K562 (cell line): Measurements from ENCODE around the gene HDAC10. TPM values are rescaled to one million over a fixed set of nuclear protein-coding genes. Genes with fewer than 3 reads are reported as not detected.
A peak's percentile ranks its signal among the peaks of the same experiment; 100 is the strongest.

Source experiments
- BMI1 ChIP-seq: fragments of 150-350 bp; IDR thresholded peaks from 2 replicates; pipeline ENCODE4 v1.6.1; 2014; ENCODE audit warnings: low read length
- E2F5 ChIP-seq: sonication (generic); formaldehyde crosslinking; IDR thresholded peaks from 2 replicates; pipeline ENCODE4 v1.8.0; 2022; ENCODE audit warnings: mild to moderate bottlenecking, missing genetic modification reagents
- FOXJ3 ChIP-seq: sonication (generic); formaldehyde crosslinking; IDR thresholded peaks from 2 replicates; pipeline ENCODE4 v1.4.0; 2020; ENCODE audit warnings: mild to moderate bottlenecking, missing genetic modification reagents
- ILF3 ChIP-seq: fragments of 450-650 bp; IDR thresholded peaks from 2 replicates; pipeline ENCODE4 v1.6.1; 2018; ENCODE audit warnings: antibody characterized with exemption, mild to moderate bottlenecking, moderate library complexity, borderline replicate concordance
- MAX ChIP-seq: sonication (generic); formaldehyde crosslinking; IDR thresholded peaks from 2 replicates; pipeline ENCODE4 v1.9.0; 2022; ENCODE audit warnings: mild to moderate bottlenecking, missing genetic modification reagents
- NELFE ChIP-seq: IDR thresholded peaks from 2 replicates; pipeline ENCODE4 v1.6.1; 2011; ENCODE audit warnings: mild to moderate bottlenecking; ENCODE audit not compliant: insufficient read depth, insufficient read length
- NFYB ChIP-seq: IDR thresholded peaks from 2 replicates; pipeline ENCODE4 v1.6.1; 2011; ENCODE audit warnings: mild to moderate bottlenecking, moderate library complexity; ENCODE audit not compliant: insufficient read length; ENCODE audit errors: extremely low read depth
- NR2F6 ChIP-seq: fragments of 450-650 bp; formaldehyde crosslinking; IDR thresholded peaks from 2 replicates; pipeline ENCODE4 v1.4.0; 2020; ENCODE audit warnings: mild to moderate bottlenecking
- POLR2G ChIP-seq: fragments of 200-400 bp; formaldehyde crosslinking; IDR thresholded peaks from 2 replicates; pipeline ENCODE4 v1.6.1; 2017; ENCODE audit warnings: low read depth, mild to moderate bottlenecking, antibody characterized with exemption, low read length, moderate library complexity
- RAD21 ChIP-seq, 2 experiments: fragments of 250-450 bp in 1 of 2; fragments of 450-650 bp in 1 of 2; sonication (Bioruptor Pico) in 1 of 2; formaldehyde crosslinking in 1 of 2; IDR thresholded peaks in 1 of 2; conservative IDR thresholded peaks in 1 of 2; 2 replicates each; pipeline versions ENCODE4 v1.4.0 to v1.8.0; 2020 to 2022; ENCODE audit warnings: mild to moderate bottlenecking in 2 of 2, moderate library complexity in 1 of 2
- RBBP5 ChIP-seq: fragments of 200-600 bp; sonication (generic); IDR thresholded peaks from 2 replicates; pipeline ENCODE4 v1.6.1; 2012; ENCODE audit warnings: borderline replicate concordance, mild to moderate bottlenecking, low read length, control low read depth, inconsistent platforms; ENCODE audit not compliant: insufficient read depth, poor library complexity, severe bottlenecking
- USF2 ChIP-seq: sonication (generic); formaldehyde crosslinking; IDR thresholded peaks from 2 replicates; pipeline ENCODE4 v1.5.0; 2020; ENCODE audit warnings: missing genetic modification reagents
- ZNF318 ChIP-seq, 2 experiments: fragments of 450-650 bp; IDR thresholded peaks; 2 replicates each; pipeline ENCODE4 v1.6.1; 2016; ENCODE audit warnings: mild to moderate bottlenecking in 2 of 2, borderline replicate concordance in 1 of 2, low read depth in 1 of 2, moderate library complexity in 1 of 2
- polyA plus RNA-seq, 8 experiments: library from polyadenylated mRNA; depleted of rRNA in 4 of 8; stranded (reverse) in 5 of 8; unstranded in 3 of 8; fragments of >200 nt; fragmentation: Nextera tagmentation in 2 of 8; fragmentation: Illumina TruSeq in 1 of 8; extraction: Ambion mirVana in 2 of 8; extraction: Trizol in 1 of 8; gene quantifications; 2 replicates each; pipeline versions ENCODE4 v1.2.1 to v1.2.3, GENCODE V29; 2011 to 2014; ENCODE audit warnings: inconsistent platforms in 1 of 8, missing spikeins in 1 of 8
- total RNA-seq, 7 experiments: library from RNA; depleted of rRNA in 6 of 7; stranded (reverse); fragments of >200 nt in 6 of 7; fragmentation: Illumina TruSeq in 2 of 7; extraction: Trizol in 2 of 7; gene quantifications; 2 replicates each; pipeline versions ENCODE4 v1.2.1 to v1.2.3, GENCODE V29; 2011 to 2021; ENCODE audit warnings: low replicate concordance in 1 of 7
- TF ChIP-seq, protein P1 (sequence below): sonication (generic); formaldehyde crosslinking; IDR thresholded peaks from 2 replicates; pipeline ENCODE4 v1.8.1; 2022; ENCODE audit warnings: missing genetic modification reagents
- TF ChIP-seq, protein P2 (sequence below): fragments of 250-450 bp; sonication (Bioruptor Pico); IDR thresholded peaks from 2 replicates; pipeline ENCODE4 v1.8.0; 2021; ENCODE audit warnings: moderate library complexity, mild to moderate bottlenecking, inconsistent platforms

HDAC10 gene
- total and polyA plus RNA-seq, 9 of the 15 experiments (the other 6 are each of a cell fraction or from before 2014, with no cell fraction given): 0.10 to 44.2 (median 6.5) TPM

GRCh38 chr22:50218996-50219727, 31.9 kb downstream of the HDAC10 start (continued):
- TF ChIP-seq, protein P1, sequence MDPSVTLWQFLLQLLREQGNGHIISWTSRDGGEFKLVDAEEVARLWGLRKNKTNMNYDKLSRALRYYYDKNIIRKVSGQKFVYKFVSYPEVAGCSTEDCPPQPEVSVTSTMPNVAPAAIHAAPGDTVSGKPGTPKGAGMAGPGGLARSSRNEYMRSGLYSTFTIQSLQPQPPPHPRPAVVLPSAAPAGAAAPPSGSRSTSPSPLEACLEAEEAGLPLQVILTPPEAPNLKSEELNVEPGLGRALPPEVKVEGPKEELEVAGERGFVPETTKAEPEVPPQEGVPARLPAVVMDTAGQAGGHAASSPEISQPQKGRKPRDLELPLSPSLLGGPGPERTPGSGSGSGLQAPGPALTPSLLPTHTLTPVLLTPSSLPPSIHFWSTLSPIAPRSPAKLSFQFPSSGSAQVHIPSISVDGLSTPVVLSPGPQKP (CRISPR knock-in tag): no peak
- TF ChIP-seq BMI1 (no peak), NR2F6 (CRISPR knock-in tag) (no peak), ZNF318 (IDR thresholded peaks at IDR 0.05; ENCODE audit: borderline replicate concordance in 1 of 2, low read depth in 1 of 2) (no peak), RBBP5 (no peak), MAX (CRISPR knock-in tag) (peak; percentile 96), NFYB (no peak), ILF3 (no peak), USF2 (CRISPR knock-in tag) (peak; percentile 85), POLR2G (peak; percentile 58), FOXJ3 (no peak), E2F5 (CRISPR knock-in tag) (no peak), RAD21 (CRISPR knock-in tag; conservative IDR thresholded peaks at IDR 0.05 in 1 of 2, IDR thresholded peaks at IDR 0.05 in 1 of 2) (no peak), NELFE (no peak)
- TF ChIP-seq, protein P2, sequence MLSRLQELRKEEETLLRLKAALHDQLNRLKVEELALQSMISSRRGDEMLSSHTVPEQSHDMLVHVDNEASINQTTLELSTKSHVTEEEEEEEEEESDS: no peak
